Thymus (tissue), 11 donors: ENCODE results near the gene LTBR. TPM values are rescaled to one million over a fixed set of nuclear protein-coding genes. Genes with fewer than 3 reads are reported as not detected.
"Not testable (repeated sequence)": the region's sequence is repeated elsewhere in the genome, so short reads cannot be mapped to it uniquely, and the experiment has no call there.

Source experiments
- DNase-seq, 9 donors: peaks; one replicate each; pipeline ENCODE4 v3.0.0-alpha.2; 2013; ENCODE audit warnings: low spot score in 9 of 9, low read depth in 6 of 9, missing footprints in 1 of 9
- H3K27ac ChIP-seq, 2 donors: one replicate each; pipeline ENCODE4 v1.5.1; 2013; ENCODE audit warnings: control low read depth in 1 of 2, low read depth in 1 of 2, low read length in 1 of 2, mild to moderate bottlenecking in 1 of 2, moderate library complexity in 1 of 2
- H3K27me3 ChIP-seq, 2 donors: one replicate each; pipeline ENCODE4 v1.5.1; 2013; ENCODE audit warnings: low read length in 1 of 2; ENCODE audit not compliant: control insufficient read depth in 2 of 2, insufficient read depth in 1 of 2
- H3K36me3 ChIP-seq, 2 donors: one replicate each; pipeline ENCODE4 v1.5.1; 2013; ENCODE audit warnings: low read length in 1 of 2, mild to moderate bottlenecking in 1 of 2, moderate library complexity in 1 of 2; ENCODE audit not compliant: control insufficient read depth in 2 of 2, insufficient read depth in 2 of 2
- H3K4me1 ChIP-seq, 2 donors: one replicate each; pipeline ENCODE4 v1.5.1; 2013; ENCODE audit warnings: low read length in 2 of 2; ENCODE audit not compliant: control insufficient read depth in 2 of 2, insufficient read depth in 2 of 2
- H3K4me3 ChIP-seq, 2 donors: one replicate each; pipeline ENCODE4 v1.5.1; 2013; ENCODE audit warnings: low read length in 2 of 2, control low read depth in 1 of 2, mild to moderate bottlenecking in 1 of 2
- H3K9me3 ChIP-seq, 2 donors: one replicate each; pipeline ENCODE4 v1.5.1; 2013; ENCODE audit warnings: low read length in 1 of 2, mild to moderate bottlenecking in 1 of 2; ENCODE audit not compliant: control insufficient read depth in 2 of 2, insufficient read depth in 1 of 2
- WGBS: extraction: QIAGEN DNeasy Blood & Tissue Kit; methylation state at CpG from one replicate; pipeline ENCODE4 v1.1.7; 2013; 5-methylcytosine and 5-hydroxymethylcytosine counted together
- polyA plus RNA-seq: library from polyadenylated mRNA; stranded (reverse); fragments of 200-250 nt; gene quantifications from one replicate; pipeline ENCODE4 v1.2.3, GENCODE V29; 2013
- total RNA-seq: library from RNA; stranded (reverse); fragments of 120-200 nt; gene quantifications from one replicate; pipeline ENCODE4 v1.2.4, GENCODE V29; 2013
- donor health status: healthy.

LTBR gene
- total and polyA plus RNA-seq, 2 donors: 8.9 to 33.3 TPM

GRCh38 chr12:6338536-6338935 lies 45.4 kb upstream of the LTBR start:
- H3K9me3 ChIP-seq, H3K27me3 ChIP-seq, DNase-seq: not testable (repeated sequence)
- 66% methylated on average over 8 of the region's 8 CpGs for WGBS
- peaks cover 46 to 82% of the 10 kb centered on the region in 2 donors for H3K4me1 ChIP-seq
- H3K4me3 ChIP-seq: peak overlapping the region; percentile 3 to 37
- peaks cover 13 to 16% of the 10 kb centered on the region in 2 donors for H3K36me3 ChIP-seq
- peak overlapping the region; percentile 94 to 98 for H3K27ac ChIP-seq

DNA sequence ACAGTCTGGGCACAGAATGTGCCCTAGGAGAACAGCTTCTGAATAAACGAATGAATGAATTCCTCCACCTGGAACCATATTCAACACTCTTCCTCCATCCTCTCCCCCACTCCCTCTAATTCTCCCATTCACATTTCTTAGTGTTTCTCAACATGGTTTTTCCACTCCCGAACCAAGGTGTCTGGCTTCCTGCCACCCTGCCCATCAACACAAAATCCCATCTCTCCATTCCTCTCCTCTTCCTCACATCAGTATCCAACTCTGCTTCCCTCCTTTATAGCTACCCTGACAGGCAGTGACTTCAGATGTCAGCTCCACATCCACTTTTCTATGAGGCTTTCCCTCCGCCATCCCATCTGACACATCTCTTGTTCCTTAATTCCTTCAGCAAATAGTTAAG lies 45.0 kb upstream of the LTBR start:
- H3K9me3 ChIP-seq: no peaks in the 10 kb centered on the region
- peak overlapping the region; percentile 87 to 94 for H3K27ac ChIP-seq
- 59% methylated on average over 3 of the region's 3 CpGs for WGBS
- H3K36me3 ChIP-seq: peaks cover 9 to 11% of the 10 kb centered on the region in 2 donors
- no peak for DNase-seq
- peak overlapping the region; percentile 95 to 97 for H3K4me3 ChIP-seq
- peaks cover 46 to 82% of the 10 kb centered on the region in 2 donors for H3K4me1 ChIP-seq
- H3K27me3 ChIP-seq: no peaks in the 10 kb centered on the region

DNA sequence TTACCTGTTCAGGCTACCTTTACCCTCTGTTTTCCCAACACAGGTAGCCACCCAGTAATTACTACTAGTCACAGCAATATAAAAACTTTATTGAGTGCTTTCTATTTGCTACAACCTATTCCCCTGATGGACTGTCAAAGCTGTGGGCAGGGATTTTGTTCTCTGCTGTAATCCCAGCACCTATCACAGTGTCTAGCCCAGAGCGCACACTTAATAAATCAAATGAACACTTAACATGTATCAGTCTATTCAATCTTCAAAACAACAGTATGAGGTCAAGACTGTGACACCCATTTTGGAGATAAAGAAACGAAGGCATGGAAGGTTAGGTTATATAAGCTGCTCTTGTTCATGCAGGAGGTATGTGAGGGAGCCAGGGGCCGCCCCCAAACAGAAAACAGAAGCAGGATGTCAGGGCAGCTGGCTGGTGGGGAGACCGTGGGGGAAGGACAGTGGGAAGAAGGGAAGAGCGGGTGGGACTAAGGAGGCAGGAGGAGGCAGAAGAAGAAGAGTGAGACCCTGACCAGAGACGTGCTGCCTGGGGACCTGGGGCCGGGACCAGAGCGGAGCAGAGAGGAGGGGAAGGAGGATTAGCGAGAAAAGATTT lies 43.8 kb upstream of the LTBR start:
- DNase-seq: peak in 1 of 9 donors; percentile 62
- peaks cover 42 to 72% of the 10 kb centered on the region in 2 donors for H3K4me1 ChIP-seq

GRCh38 chr12:6340745-6341416 lies 43.1 kb upstream of the LTBR start:
- Histone ChIP-seq H3K27me3 (no peaks in the 10 kb centered on the region), H3K4me3 (peak overlapping the region; percentile 95 to 97), H3K4me1 (peaks cover 46 to 72% of the 10 kb centered on the region in 2 donors), H3K27ac (peak overlapping the region; percentile 80 to 86), H3K9me3 (no peaks in the 10 kb centered on the region), H3K36me3 (no peaks in the 10 kb centered on the region)
- peak in 1 of 9 donors; percentile 40 for DNase-seq
- WGBS: 2% methylated on average over 15 of the region's 15 CpGs

More for the DNA sequence above, 43.8 kb upstream of the LTBR start:
- Histone ChIP-seq H3K27ac (peak overlapping the region; percentile 80 to 86), H3K9me3 (no peaks in the 10 kb centered on the region), H3K4me3 (peak overlapping the region; percentile 95 to 97), H3K27me3 (no peaks in the 10 kb centered on the region), H3K36me3 (no peaks in the 10 kb centered on the region)
- WGBS: 2% methylated on average over 9 of the region's 9 CpGs

- no peaks in the 10 kb centered on the region for H3K9me3 ChIP-seq
- H3K27ac ChIP-seq: peak within 1 kb of the TSS; percentile 80 to 86
- peaks cover 47 to 72% of the 10 kb centered on the region in 2 donors for H3K4me1 ChIP-seq
- no peaks in the 10 kb centered on the region for H3K36me3 ChIP-seq
- peak in 4 of 9 donors; percentile 39 to 79 (median 61) for DNase-seq
- H3K27me3 ChIP-seq: no peaks in the 10 kb centered on the region
- peak within 1 kb of the TSS; percentile 95 to 97 for H3K4me3 ChIP-seq
- WGBS: under 1% methylated on average over 21 of the region's 21 CpGs
Observed at GRCh38 chr12:6341417-6342139, 42.4 kb upstream of the LTBR start, which contains the start of gene TNFRSF1A. Gene TNFRSF1A (minus strand): TSS chr12:6342076. CDS start chr12:6341814, 262 bp downstream.

- no peak for DNase-seq
- WGBS: 59% methylated on average over 7 of the region's 7 CpGs
- Histone ChIP-seq H3K27me3 (no peaks in the 10 kb centered on the region), H3K4me1 (peaks cover 45 to 72% of the 10 kb centered on the region in 2 donors), H3K4me3 (peak overlapping the region; percentile 95 to 97), H3K9me3 (no peaks in the 10 kb centered on the region), H3K27ac (peak overlapping the region; percentile 80 to 86), H3K36me3 (no peaks in the 10 kb centered on the region)
Observed at GRCh38 chr12:6342140-6342889, 41.6 kb upstream of the LTBR start.

DNA sequence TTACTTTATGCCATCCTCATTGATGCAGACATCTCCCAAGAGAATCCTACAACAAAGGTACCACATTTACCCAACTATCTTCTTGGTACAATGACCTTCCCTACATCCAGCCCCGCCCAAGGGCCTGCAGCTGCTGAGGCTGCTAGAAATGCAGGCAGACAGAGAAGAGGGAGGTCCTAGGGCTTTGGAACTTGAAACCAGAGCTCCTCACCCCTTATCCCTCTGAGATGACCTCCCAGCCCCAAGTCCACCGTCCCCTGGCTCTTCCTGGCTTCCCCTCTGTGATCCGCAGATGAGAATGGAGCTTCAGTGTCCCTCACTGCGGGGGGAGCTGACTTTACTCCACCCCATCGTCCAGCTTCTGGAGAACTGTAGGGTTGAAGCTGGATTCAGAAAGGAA lies 40.4 kb upstream of the LTBR start:
- DNase-seq: no peak
- Histone ChIP-seq H3K4me1 (peaks cover 39 to 68% of the 10 kb centered on the region in 2 donors), H3K36me3 (no peaks in the 10 kb centered on the region), H3K9me3 (no peaks in the 10 kb centered on the region), H3K27ac (no peak overlapping the region), H3K27me3 (no peaks in the 10 kb centered on the region), H3K4me3 (no peak overlapping the region)
- WGBS: 94% methylated on average over 5 of the region's 5 CpGs

GRCh38 chr12:6344101-6344660 lies 39.8 kb upstream of the LTBR start:
- not testable (repeated sequence) for H3K36me3 ChIP-seq, H3K27ac ChIP-seq, H3K9me3 ChIP-seq, H3K4me3 ChIP-seq, H3K27me3 ChIP-seq, DNase-seq
- H3K4me1 ChIP-seq: peaks cover 33 to 61% of the 10 kb centered on the region in 2 donors
- WGBS: 99% methylated on average over 11 of the region's 11 CpGs
